T-helper 1 cell treated with Interleukin-12 subunit alpha and Interleukin-12 subunit beta and Interleukin-4 antibody, amounts not matched to agents 30 ng/mL and 1 ng/mL, for 36 hours (primary cell): ENCODE results near the gene PIP4K2B. TPM values are rescaled to one million over a fixed set of nuclear protein-coding genes. Genes with fewer than 3 reads are reported as not detected.

Experiments
- intact Hi-C: fragments of 100-400 bp; cut with micrococcal nuclease; formaldehyde crosslinking; loops from one replicate; pipeline ENCODE4 v1.15.1; 2024
- total RNA-seq: library from RNA; stranded (reverse); gene quantifications from 2 replicates; pipeline ENCODE4 v1.2.3, GENCODE V29; 2022

The PIP4K2B gene
- total RNA-seq, 1 donor from 2014 or later = 44.1 TPM

DNA sequence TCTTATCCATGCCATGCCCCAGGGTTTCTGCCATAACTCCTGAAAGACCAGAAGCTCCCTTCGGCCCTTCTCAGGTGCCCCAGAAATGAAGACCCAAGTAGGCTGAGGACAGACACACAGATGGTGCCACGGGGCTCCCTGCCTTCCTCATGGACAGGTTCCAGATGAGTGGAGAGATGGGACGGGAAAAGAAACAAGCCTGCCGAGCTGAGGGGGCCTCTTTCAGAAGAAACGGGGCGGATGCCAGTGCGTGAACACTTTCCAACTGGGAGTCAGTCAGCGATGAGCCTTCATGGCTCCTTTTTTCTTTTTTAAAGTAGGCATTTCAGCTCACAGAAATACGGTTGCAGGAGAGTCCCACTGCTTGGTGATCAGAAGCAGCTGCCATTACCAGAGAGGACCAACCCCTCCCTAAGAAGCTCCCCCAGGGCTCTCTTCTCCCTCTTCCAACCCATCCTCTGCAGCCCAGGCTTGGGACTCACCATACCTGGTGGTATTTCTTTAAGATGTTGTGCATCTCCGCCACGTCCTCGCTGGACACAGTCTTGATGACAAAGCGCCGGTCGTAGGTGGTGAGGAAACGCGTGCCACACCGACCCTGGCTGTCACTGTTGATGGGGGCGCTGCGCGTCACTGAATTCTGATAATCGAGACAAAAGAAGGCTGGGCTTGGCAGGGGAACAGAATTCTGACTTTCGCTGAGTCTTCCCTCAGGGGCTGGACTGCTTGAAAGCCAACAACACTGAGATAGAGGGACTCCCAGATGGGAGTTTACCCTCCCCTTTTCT lies 19.2 kb downstream of the PIP4K2B start:
- intact Hi-C loops = no loop called here

DNA sequence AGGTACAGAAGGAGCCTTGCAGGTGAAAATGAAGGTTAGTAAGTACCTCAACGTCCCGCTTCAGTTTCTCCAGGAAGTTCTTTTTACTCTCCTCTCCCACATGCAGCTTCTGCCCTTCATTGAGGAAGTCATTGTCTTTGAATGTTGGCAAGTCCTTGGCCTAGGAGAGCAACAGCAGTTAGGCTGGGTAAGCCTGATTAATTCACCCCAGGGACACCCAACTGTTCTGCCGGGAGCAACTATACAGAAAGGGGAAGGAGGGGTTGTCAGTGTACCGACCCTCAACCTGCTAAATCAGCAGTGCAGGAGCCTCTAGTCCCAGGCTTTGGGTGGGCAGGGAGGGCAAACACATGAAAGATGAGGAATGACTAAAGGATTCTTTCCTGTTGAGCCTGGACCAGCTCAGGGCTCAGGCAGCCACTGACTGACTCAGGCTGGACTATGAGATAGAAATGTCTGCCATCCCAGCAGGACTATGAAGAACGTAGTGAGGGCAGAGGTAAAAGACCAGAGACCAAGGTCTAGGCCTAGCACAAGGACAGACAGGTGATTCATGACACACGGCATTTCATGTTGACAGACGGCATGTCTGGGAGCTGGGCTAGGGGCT lies 21.6 kb downstream of the PIP4K2B start:
- intact Hi-C loops = no loop called here

DNA sequence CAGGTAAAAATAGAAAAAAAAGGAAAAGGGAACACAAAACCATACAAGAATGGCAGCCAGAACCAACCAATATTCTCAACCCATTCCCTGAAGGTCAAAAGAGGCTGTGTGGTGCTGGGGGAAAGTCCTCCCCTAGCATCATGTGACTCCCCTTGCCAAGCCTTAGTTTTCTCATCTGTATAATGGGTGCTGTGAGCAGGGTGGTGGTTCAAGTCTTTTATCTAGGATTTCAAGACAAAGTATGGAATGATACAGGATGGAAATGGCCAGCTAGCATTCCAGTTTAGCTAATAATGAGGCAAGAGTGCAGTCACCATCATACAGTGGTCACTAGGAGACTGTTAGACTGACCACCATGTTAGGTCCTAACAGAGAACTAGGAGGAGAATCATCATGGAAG lies 26.1 kb downstream of the PIP4K2B start:
- intact Hi-C loops = no loop called here

GRCh38 chr17:38768417-38768816 lies 30.9 kb downstream of the PIP4K2B start:
- intact Hi-C loops = no loop called here

GRCh38 chr17:38766341-38766740 lies 33.0 kb downstream of the PIP4K2B start:
- intact Hi-C loops = no loop called here

GRCh38 chr17:38762231-38762630 lies 37.1 kb downstream of the PIP4K2B start:
- intact Hi-C loops = no loop called here

- intact Hi-C loops = no loop called here
Observed at GRCh38 chr17:38761612-38762011, 37.7 kb downstream of the PIP4K2B start.

DNA sequence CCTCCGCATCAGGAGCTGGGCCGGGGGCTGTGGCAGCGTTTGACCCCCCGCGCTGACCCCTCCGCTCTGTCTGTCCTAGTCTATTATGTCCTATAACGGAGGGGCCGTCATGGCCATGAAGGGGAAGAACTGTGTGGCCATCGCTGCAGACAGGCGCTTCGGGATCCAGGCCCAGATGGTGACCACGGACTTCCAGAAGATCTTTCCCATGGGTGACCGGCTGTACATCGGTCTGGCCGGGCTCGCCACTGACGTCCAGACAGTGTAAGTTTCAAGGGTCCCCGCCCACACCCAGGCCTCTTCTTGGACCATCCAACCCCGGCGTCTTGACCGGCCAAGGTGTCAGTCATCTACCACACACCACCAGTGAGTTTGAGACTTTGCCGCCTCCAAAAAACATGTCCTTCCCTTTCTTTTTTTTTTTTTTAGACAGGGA lies 46.3 kb downstream of the PIP4K2B start:
- intact Hi-C loops = loop anchor here (2.0 kb wide), 1 partner anchor 194 kb away; no protein-coding TSS in a partner anchor

DNA sequence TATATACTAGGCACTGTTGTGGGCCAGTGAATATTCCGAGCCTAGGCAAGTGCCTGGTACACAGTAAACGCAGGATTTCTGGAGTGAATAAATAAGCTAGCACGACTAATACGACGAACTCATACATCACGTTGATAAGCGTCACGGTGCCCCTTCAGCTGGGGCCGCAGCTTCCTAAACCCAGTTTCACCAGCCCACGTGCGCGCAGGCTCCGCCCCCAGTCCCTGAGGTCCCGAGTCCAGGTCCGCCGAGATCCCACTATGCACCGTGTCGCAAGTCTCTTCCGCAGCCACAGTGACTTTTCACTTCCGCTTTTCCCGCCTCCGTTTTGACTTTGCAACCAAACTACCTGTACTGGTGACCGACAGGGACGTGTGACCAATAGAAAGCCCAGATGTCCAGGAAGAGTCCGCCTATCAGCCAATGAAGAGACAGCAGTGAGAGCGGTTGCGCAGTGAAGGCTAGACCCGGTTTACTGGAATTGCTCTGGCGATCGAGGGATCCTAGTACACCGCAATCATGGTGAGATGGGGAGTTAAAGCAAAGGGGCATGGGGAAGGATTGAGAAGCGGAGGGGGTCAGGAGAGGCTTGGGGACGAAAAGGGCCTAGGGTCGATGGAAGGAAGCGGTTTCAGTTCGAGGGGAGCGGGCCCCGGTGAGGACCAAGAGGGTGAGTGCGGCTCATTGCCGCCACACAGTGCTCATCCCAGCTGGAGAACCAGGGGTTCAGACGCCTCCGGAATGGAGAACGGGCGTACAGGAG lies 46.9 kb downstream of the PIP4K2B start, which contains the start of gene PSMB3:
Gene PSMB3, plus strand, starts transcription at position 434 of the 763 bp plus-strand sequence. Its CDS starts 86 bp downstream, at position 520.
- intact Hi-C loops = loop anchor here (1.0 to 2.0 kb wide), 12 partner anchors 22 to 1228 kb away; partner anchors contain the start of genes CDK12, CISD3, CWC25 and PIP4K2B

- intact Hi-C loops = loop anchor here (1.0 to 2.0 kb wide), 12 partner anchors 22 to 1228 kb away; partner anchors contain the start of genes CDK12, CISD3, CWC25 and PIP4K2B
Observed at GRCh38 chr17:38751808-38752307, 47.5 kb downstream of the PIP4K2B start.

GRCh38 chr17:38751144-38751807 lies 48.1 kb downstream of the PIP4K2B start:
- intact Hi-C loops = no loop called here

DNA sequence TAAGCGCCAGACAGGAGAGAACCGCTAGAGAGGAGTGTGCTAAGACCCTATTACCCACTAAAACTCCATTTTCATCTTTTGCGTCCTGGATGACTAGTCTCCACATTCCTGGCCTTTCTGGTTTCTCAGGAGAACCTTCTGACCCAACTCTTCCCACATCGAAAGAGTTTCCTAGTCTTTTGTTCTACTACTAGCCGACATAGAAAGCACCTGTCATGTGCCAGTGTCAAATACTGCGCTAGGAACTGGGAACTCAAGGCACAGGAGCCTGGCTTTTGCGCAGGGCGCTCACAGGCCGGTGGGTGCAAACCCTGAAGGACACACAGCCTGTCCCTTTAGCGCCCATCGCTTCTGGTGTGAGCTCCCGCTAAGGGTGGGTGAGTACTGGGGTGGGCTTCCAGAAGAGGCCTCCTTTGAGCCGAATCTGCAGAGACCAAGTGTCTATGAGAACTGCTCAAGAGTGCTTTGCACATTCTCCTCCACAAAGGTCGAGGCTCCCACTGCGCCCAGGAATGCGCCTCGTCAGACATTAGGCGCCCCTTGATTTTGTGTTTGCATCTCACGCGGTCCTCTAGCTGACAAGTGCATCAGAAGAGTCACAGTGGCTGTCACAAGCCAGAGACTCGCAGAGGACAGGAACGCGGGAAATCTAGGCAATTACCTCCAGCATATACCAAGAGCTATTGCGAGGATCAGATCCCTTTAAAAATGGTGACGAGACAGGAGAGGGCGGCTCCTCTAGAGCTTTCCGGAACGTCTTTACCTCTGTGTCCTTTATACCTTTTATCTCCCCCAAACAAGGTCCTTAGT lies 48.8 kb downstream of the PIP4K2B start:
- intact Hi-C loops = no loop called here

DNA sequence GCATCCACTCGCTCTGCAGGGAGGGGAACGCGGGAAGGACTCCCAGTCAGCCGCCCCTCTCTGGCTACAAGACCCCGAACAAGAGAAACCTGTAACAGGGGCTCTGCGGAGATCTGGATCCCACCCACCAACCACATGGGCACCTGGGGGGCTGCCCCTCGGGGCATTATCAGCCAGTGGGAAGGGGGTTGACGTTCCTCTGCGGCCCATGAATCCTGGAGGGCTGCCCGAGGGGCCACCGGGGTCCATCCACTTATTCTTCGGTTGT lies 49.4 kb downstream of the PIP4K2B start:
- intact Hi-C loops = no loop called here

DNA sequence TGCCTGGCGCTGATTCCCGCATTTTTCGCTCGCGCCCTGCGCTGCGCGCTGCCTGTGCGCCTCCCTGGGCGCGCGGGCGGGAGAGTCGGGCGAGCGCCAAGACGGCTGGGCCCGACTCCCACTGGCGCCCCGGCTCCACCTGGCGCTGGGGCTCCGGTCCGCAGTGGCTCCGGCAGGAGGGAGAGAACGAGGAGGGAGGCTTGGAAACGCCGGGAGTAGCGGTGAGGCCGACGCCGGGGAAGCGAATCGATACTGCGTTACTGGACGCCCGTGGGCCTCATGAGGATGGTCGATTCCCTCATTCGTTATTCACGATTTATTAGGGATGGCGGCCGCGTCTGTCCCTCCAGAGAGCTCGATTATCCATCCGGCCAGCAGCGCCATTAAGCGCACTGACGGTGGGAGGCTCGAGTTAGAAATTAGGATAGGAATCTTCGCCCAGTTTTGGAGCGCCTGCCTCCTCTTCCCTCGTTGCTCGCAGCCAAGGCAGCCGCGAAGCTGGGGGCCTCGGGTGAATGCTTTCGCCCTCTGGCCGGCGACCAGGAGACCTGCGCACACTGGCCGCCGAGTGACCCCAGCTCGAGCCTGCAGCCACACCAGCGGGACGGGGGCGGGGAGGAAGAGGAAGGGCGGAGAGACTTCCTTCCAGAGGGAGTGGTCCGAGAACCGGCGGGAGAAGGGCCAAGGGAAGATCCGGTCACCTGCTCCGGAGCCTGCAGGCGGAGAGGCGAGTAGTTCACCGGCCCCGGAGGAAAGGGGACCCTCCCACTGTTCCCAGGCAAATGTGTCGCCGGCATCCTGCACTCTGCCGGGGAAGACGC lies 49.9 kb downstream of the PIP4K2B start:
- intact Hi-C loops = no loop called here

- intact Hi-C loops = no loop called here
Observed at GRCh38 chr17:38748892-38749222, 50.5 kb downstream of the PIP4K2B start.

- intact Hi-C loops = no loop called here
Observed at GRCh38 chr17:38748149-38748891, 51.0 kb downstream of the PIP4K2B start, which contains the start of gene PCGF2. TSS of gene PCGF2 (minus strand) at chr17:38748336. CDS start at chr17:38740402, 7,934 bp downstream.

GRCh38 chr17:38747463-38748148 lies 51.8 kb downstream of the PIP4K2B start:
- intact Hi-C loops = no loop called here

DNA sequence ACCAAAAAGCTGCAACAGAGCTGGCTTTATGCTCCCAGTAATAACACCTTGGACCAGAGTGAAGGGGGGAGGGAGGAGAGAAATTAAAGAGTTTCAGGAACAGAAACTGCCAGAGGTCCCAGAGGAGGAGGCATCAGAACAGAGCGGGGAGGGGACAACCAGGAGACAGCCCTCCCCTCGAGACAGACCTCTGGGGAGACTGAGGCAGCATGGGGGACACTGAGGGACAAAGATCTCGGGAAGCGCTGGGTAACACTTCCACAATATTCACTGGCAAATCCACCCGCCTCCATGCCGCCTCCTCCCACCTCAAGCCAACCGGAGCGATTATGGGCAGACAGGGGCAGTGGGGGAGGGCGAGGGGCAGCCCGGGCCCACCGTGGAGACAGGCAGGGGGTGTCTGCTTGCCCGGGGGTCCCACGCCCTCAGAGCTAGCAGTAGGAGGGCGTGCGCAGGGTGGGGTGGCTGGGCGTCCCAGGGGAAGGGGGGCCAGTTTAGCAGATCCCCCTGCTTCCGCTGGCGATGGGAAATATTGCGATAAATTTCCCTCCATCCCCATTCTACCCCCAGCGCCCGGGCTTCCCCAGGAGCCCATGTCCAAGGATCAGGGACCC lies 52.4 kb downstream of the PIP4K2B start:
- intact Hi-C loops = no loop called here
